GM19463 (cell line): ENCODE data around the gene TM4SF20.
A peak's percentile ranks its signal among the peaks of the same experiment; 100 is the strongest.
"Not testable (repeated sequence)": the region's sequence is repeated elsewhere in the genome, so short reads cannot be mapped to it uniquely, and the experiment has no call there.

Experiments
- ATAC-seq: cut with Tn5 transposase; IDR thresholded peaks from one replicate; pipeline ENCODE4 v1.9.1; 2021; ENCODE audit warnings: mild to moderate bottlenecking, moderate library complexity; ENCODE audit not compliant: unreplicated experiment

TM4SF20 gene

DNA sequence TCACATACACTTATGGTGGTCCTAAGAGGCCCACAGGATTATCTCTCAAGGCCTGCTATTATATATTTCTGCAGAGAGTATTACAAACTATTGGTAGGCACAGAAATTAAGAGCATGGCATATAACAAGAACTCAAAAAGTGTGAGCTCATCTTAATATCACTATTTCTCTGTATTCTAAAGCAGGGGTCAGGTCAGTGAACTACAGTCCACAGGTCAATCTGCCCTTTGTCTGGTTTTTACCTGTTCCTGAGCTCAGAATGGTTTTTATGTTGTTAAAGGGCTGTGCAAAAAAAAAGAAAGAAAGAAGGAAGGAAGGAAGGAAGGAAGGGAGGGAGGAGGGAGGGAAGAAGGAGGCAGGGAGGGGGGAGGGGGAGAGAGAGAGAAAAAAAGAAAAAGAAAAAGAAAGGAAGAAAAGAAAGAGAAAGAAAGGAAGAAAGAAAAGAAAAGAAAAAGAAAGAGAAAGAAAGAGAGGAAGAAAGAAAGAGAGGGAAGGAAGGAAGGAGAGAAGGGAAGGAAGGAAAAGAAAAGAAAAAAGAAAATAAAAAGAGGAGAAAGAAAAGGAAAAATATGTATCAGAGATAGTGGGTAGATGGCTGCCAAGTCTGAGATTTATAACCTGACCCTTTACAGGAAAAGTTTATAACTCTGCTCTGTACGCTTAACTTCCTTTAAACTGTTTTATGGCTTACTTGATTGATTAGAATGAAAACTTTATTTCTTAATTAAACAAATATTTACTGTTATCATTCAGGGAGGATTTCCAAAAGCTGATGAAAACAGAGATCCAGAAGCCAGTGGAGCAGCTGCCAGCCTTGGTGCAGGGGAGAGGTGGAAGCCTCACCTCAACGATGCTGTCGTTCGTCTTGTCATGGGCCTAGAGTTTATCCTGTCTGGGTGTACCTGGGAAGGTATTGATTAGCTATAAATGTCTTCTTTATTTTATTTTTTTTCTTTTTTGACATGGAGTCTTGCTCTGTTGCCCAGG is 19.9 kb upstream of the TM4SF20 start:
- ATAC-seq, result no peak

DNA sequence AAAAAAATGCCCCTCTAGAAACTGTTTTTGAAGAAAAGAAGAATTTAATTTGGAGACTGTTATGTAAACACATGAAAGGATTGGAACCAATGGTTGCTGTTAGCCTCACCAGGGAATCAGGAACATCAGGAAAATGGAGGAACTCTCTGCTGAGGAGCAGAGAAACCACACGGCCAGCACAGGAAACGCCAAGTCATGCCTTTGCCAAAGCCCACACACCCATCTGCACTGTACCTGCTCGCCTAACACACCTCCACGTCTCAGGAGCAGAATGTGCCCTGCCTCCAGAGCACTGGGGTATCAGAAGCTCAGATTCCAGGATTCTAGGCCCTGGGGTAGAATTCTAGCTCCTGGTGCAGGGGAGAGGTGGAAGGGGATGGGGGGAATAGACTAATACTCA is 18.5 kb upstream of the TM4SF20 start:
- no peak for ATAC-seq

DNA sequence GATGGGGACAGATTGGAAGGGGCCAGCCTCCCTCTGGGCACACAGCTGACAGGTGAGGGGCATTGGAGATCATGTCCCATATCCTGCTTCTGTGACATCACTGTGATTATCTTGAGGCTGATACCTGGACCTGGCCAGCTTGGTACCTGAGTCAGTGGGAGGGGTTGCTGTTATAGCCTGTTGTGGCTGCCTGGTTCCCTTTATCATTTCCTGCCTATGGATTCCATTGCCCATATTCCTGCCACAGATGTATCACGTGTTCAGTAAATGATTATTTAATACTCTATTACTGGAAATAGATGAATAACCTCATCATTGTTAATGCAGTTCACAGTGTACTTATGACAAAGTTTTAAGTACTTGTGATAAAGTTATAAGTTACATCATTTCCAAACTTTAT is 16.4 kb upstream of the TM4SF20 start:
- ATAC-seq, result no peak

DNA sequence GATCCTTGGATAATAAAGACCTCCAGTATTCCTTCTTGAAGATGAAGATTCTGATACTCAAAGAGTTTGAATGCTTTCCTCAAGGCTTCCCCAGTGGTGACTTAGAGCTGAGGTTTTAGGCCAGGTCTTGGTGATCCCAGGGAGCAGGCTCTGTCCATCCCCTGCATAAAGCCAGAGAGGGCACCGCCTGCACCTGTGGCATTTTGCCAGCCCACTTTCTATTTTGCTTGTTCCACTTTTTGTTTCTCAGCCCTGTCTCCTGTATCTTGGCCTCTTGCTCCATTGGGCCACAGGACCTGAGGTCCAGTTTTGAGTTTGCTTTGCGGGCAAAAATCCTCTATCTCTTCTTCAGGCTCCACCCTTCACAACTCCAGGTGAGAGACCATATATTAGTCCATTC is 15.3 kb upstream of the TM4SF20 start:
- peak; percentile 52 for ATAC-seq

DNA sequence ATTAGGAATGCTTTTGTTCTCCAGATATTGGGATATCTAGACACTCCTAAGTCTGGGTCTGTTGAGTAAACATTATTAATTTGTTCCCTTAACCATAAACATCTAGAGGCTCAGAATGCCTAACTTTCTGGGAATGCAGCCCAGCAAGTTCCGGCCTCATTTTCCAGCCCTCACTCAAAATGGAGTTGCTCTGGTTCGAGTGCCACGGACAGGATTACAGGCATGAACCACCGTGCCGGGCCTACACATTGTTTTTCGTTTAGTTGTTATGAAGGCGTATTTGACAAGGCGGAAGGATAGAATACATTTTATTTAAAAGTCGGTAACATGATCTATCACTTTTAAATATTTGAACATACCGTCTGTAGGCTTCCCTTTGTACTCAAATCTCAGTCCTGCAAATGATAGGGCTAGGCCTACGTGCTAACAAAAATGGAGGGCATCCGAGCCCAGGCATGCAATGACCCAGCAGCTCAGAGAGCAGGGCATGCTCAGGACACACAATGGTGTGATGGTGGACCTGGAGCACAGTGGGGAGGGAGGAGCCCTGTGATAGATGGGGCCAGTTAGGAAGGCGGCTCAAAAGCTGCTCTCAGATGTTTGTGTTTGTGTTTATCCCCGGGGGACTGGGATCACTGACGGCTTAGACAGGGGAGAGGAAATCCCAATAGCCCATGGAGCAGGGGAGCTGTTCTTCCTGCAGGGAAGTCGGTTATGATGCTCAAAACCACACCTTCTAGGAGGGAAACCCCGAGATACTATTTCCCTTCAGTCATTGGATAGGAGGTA is 11.6 kb upstream of the TM4SF20 start:
- no peak for ATAC-seq

DNA sequence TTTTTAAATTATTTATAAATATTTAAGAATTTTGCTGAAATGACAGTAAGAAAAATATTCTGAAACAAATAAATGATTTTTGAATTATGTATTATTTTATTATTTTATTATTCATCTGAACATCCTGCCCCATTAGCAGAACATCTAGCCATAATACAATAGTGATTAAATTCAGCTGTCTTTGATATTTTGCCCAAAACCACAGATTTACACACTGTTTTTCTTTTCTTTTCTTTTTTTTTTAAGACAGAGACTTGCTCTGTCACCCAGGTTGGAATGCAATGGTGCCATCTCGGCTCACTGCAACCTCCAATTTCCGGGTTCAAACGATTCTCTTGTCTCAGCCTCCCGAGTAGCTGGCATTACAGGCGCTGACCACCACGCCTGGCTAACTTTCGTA is 10.6 kb upstream of the TM4SF20 start:
- no peak for ATAC-seq

DNA sequence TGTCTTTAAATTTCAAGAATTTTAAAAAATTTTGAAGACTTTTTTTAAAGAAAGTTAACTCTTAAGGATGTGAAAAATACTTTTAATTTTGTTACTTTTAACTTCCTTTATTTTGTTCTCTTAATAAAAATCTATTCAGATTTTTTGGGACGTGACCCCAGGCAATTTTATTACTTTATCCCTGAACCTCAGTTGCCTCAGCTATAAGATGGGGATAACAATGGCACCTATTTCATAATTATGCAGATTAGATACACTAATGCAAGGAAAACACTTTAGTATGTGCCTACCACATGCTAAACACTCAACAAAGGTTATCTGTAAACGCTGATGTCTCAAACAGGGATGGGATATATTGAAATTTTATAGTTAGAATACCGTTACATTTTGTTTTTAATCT is 10.1 kb upstream of the TM4SF20 start:
- no peak for ATAC-seq

DNA sequence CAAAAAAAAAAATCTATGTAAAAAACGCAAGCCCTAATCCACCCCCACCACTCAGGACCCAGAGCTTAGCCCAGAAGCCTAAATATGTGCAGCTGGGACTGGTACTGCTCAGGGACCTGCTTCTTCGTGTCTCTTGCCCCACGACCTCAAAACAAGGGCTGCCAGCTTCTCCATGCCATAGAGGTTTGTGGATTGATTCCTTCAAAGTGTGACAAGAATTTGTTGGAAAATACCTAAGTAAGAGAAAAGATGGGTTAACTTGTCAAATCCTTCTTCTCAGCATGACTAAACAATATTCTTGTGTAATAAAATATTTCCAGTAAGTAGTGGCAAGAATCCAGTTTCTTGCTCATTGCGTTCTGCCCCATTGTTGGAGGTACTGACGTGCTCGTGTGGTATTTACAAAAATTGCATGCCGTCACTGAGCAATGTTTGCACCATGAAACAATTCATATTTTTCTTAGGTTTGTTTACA is 9.5 kb upstream of the TM4SF20 start:
- ATAC-seq, result no peak

DNA sequence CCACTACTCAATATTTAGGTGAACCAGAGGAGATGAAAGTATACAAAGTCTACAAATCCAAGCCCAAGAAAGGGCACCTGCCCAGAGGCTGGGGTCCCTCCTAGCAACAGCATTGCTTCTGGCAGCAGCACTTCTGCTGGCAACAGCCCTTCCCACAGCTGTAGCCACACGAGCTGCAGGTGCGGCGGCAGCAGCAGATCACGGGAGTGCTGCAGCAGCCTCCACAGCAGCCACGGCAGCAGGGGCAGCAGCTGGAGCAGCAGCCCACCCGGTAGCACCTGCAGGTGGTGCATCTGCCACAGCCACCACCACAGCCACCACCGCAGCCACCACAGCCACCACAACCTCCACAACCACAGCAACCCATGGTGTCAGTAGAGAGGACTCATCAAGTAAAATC is 8.5 kb upstream of the TM4SF20 start, which contains the start of gene SCYGR1:
TSS of gene SCYGR1 (minus strand) at position 367 of the 400 bp plus-strand sequence. CDS start at position 367, 0 bp downstream.
- ATAC-seq, result not testable (repeated sequence)

DNA sequence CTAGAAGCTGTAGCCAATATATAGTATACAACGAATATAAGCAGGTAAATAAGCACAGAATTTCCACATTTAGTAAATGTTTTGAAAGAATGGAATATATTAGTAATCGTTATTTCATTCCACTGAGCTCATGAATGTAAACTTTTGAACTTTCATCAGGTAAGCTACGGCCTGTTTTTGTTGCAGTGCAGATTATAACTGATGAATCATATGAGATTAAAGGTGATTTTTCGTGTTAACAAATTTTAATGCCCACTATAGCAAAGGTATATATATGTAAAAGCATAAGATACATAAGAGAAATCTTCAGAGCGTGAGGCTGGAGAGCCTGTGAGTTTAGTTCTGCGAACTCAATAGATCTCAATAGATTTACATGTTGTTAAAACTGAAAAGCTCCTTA is 7.5 kb upstream of the TM4SF20 start:
- no peak for ATAC-seq

DNA sequence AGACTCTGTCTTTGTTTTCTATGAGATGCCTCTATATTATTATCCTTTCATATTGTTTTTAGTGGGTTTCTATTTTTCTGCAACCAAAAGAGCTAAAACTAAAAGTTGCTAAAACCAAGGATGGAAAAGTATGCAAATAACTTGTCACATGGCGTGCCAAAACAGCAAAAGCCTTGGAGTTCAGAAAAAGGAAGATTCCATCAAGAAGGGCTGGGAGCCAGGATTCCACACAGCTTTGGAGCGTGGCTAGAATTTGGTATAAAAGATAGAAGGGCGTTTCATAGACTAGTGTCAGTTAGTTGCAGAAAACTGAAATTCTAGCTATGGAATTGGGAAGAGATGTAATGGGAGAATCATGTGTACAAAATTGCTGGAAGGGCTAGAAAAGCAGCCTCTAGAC is 4.6 kb upstream of the TM4SF20 start:
- ATAC-seq, result no peak

DNA sequence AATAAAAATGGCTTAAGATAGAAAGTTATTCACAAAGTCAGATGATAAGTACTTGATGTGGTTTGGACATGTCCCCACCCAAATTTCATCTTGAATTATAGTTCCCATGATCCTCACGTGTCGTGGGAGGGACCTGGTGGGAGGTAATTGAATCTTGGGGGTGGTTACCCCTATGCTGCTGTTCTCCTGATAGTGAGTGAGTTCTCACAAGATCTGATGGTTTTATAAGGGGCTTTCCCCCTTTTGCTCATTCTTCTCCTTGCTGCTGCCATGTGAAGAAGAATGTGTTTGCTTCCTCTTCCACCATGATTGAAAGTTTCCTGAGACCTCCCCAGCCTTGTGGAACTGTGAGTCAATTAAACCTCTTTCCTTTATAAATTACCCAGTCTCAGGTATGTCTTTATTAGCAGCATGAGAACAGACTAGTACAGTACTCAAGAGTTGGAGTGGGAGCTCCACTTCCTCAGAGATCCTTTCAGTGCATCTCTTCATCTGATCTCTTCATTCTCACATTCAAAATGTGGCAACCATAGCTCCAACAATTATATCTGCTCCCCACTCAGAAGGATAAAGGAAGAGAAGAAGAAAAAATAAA is 3.2 kb upstream of the TM4SF20 start:
- ATAC-seq, result not testable (repeated sequence)

DNA sequence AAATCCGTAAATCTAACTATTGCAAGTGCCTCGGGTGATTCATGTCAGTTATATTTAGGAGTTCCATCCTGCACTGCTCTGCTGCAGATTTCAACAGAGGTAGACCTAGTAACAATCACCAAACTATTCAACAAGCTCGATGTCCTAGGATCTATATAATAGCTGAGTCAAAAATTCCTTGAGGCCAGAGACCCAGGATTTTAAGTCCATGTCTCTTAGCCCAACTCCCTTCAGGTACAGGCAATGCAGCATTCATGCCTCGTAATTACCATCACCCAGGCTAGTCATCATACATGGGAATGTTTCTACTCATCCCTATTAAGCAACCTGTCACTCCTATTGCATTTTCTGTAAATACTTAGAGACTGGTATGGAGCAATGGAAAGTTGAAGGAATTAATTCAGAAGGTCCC is 729 bp downstream of the TM4SF20 start:
- no peak for ATAC-seq

DNA sequence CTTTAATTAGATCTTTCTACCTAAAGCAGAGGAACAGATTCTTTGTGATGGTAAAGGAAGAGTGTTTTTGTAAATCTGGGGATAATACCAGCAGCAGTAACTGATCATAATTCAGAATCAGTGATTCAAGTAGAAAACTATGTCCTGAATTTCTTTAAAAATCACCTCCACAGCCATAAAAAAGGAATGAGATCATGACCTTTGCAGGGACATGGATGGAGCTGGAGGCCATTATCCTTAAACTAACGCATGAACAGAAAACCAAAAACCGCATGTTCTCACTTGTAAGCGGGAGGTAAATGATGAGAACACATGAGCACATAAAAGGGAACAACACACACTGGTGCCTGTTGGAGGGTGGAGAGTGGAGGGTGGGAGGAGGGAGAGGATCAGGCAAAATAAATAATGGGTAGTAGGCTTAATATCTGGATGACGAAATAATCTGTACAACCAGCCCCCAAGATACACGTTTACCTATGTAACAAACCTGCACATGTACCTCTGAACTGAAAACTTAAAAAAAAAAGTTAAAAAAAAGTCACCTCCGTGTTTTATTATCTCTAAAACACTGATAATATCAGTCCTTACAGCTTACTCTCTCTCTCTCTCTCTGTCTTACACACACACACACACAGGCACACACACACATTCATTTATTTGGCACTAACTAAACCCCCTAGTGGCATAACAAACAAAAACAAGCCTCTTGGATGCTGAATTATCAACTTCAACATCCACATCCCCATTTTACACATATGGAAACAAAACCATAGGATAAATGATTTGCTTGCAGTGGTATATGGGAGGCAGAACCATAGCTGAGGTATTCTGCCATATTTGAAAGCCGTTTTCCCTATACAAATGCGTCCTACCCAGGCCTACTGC is 1.4 kb downstream of the TM4SF20 start:
- ATAC-seq, result no peak

DNA sequence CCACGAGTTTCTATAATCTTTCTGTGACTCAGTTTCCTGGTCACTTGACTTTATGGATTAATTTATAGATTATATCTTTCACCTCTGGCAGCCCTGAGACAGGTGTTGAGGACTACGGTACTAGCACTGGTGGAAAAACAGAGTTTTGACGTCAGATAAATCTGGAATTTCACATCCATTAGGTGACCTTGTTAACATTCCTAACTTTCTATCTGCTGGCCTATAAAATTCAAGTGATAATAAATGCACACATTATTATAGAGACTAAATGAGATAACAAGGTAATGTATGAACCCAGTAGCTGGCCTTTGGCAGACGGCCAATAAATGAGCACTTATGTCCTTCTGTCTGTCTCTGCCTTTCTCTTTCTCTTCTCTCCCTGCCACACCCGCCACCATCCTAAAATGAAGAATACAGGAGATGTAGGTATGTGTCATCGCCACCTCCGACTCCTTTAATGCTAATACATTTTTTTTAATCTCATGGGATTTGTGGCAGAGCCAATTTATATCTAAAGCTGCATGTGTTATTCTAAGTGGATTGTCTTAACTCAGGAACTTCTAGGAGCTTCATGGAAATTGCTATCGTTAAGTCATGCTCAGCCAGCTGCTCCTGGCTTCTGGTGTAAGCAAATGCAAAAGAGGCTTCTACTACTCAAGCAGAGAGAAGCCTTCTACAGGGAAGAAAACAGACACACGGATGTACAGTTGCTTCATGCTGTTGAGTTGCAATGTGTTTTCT is 2.3 kb downstream of the TM4SF20 start:
- ATAC-seq, result no peak

DNA sequence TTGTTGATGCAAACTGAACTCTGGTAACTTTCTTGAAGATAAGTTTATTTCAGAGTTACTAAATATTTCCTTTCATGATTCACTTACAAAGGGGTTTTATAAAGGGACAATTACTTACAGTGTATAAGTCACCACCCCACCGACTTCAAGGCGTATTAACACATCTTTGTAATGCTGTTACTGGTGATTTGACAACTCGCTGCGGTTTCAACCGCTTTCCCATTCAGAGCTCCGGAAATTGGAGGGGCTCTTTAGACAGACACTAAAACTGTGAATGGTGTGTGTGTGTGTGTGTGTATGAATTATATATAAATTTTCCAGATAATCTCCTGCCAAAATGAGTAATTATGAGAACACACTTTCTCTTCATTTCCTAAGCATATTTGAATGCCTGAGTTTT is 4.9 kb downstream of the TM4SF20 start:
- ATAC-seq, result peak; percentile 70

DNA sequence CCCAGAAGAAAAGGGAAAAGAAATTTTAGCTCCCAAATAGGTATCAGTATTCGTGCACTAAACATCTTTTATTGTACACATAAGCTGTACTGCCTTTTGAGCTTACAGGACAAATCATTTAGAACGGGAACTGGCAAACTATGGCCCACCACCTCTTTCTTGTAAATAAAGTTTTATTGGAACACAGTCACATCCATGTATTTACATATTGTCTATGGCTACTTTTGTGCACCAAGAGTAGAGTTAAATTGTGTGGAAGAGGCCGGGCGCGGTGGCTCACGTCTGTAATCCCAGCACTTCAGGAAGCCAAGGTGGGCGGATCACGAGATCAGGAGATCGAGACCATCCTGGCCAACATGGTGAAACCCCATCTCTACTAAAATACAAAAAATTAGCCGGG is 5.7 kb downstream of the TM4SF20 start:
- ATAC-seq, result no peak

DNA sequence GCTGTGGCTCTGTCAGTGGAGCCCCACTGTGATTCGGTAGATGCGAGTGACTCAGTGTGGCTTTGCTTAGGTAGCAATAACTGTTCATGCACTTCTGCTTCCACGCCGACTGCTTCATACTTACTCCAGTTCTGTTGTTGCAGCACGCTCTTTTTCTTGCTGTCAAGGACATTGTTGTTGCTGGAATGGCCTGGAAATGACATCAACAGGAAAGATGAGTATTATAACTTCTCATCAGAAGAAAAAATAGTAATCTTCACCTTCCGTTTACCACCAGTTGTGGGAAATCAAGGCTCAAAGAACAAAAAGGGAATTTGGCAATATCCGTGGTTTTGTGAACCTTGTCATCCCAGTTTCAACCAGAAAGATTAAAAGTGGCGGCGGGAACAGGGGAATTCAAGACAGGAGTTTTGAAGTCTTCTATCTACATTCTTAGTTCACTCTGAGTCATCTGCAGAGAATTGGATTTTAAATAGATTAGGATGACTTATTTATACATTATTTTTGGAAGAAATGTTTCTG is 8.3 kb downstream of the TM4SF20 start:
- ATAC-seq, result no peak

DNA sequence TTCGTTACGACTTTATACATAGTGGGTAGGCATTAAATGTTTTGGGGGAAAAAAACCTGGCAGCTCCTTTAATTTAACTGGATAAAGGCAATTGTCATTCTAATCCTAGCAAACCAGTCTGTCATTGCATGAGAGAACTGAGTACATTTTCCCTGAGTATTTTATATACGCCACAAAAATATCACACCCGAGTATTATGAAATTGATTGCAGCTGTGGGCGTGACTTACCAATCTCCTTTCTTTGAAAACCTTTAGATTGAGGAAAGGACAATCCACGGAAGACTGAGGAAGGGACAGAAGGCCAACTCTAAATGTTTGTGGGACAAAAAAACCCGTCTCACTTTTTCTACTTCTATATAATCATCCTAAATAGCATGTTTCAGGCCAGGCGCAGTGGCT is 9.0 kb downstream of the TM4SF20 start:
- ATAC-seq, result no peak
